ENCODE measurements around the gene SDK1.

Gene SDK1

DNA sequence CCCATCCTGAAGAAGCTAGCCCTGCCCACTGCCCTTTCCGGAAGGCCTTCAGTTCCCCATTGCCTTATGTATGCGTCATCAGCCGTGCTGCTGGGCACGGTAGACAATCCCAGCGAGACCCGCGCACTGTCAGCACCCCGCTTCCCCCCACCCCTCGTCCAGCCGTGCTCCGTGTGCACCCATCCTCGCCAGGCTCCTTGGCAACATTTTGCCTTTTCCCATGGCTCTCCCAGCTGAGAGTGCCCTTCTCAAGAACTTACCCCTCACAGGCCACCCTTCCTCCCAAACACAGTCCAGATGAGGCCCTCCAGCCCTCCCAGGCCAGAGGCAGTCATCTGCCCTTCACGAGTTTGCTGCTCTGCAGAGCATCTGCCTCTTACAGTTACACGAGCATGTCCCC lies 747.3 kb downstream of the SDK1 start:
- no peak for DNase-seq (ENCODE audit: low read depth)

DNA sequence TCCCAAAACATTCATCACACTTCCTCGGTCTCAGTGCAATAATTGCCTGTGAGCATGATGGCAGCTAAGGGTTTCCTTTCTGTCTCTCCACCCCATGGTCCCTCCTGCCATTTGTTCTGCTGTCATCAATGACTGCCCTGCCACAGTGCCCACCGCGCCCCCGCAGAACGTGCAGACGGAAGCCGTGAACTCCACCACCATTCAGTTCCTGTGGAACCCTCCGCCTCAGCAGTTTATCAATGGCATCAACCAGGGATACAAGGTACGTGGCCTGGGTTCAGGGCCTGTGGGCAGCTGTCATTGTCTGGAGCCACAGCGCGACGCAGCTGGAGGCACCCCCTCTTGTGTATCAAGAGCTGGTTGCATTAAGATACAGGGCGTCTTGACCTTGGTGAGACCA lies 748.1 kb downstream of the SDK1 start:
- DNase-seq (ENCODE audit: low read depth): no peak

DNA sequence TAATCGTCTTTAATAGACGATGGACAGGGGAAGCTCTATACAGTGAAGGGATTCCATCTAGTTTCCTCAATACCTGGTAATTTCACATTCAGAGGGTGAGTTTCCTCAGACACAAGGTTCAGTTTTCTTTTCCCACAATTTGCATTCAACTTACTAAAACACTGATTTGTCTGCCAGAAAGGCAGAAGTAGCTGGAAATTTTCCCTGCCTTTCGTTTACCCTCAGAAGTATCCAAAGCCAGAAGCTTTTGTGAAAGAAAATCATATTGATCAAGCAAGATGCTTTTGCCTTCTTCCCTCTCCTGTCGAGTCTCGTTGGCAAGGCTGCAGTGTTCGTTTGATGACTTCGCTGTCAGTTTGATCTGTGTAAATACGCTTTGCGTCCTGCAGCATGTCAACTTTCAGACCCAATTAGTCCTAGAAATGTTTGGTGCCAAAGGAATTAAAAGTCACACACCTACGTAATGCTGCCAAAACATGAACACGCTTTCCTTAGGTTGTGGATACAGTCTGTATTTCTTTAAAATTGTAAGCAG lies 749.1 kb downstream of the SDK1 start:
- no peak for DNase-seq (ENCODE audit: low read depth)

DNA sequence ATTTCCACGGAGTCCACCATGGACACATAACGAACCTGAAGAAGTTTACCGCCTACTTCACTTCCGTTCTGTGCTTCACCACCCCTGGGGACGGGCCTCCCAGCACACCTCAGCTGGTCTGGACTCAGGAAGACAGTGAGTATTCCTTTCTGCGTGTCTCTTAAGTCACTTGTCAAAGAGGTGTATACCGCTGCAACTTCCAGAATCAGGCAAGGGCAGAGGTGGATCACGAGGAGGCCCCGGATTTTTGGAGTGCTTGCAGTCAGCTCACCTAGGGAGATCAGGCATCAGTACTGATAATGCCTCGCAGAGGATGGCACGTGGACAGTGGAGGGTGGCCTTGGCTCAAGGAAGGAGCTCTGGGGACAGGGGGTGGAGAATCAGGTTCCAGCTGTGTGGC lies 750.6 kb downstream of the SDK1 start:
- DNase-seq (ENCODE audit: low read depth): no peak

DNA sequence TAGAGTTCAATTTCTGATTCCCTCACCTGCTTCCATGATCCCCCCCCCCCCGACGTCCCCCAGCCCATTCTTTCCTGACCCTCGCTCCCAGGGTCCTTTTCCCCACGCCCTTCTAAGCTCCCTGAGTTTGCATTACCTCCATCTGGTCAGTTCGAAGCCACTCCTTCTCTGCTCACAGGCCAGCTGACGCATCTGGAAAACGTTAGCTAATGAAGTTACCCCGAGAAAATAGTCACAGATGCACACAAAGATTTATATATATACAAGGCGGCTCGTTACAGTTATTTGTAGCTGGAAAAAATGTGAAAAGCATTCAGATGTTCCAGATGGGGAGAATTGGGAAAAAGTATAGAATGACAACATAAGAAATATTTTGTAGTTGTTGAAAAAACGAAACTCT lies 751.1 kb downstream of the SDK1 start:
- DNase-seq (ENCODE audit: low read depth): no peak

DNA sequence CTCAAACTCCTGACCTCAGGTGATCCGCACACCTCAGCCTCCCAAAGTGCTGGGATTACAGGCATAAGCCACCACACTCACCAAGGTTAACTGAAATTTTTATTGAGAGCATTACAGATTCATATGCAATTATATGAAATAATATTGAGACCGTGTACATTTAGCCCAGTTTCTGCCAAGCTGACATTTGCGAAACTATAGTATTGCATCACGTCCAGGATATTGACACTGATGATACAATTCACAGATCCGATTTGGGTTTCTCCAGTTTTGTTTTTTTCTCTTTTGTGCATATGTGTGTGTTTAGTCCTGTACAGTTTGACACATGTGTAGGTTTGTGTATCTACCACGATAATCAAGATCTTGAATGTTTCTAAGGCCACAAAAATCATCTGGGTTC lies 753.1 kb downstream of the SDK1 start:
- DNase-seq (ENCODE audit: low read depth): no peak

DNA sequence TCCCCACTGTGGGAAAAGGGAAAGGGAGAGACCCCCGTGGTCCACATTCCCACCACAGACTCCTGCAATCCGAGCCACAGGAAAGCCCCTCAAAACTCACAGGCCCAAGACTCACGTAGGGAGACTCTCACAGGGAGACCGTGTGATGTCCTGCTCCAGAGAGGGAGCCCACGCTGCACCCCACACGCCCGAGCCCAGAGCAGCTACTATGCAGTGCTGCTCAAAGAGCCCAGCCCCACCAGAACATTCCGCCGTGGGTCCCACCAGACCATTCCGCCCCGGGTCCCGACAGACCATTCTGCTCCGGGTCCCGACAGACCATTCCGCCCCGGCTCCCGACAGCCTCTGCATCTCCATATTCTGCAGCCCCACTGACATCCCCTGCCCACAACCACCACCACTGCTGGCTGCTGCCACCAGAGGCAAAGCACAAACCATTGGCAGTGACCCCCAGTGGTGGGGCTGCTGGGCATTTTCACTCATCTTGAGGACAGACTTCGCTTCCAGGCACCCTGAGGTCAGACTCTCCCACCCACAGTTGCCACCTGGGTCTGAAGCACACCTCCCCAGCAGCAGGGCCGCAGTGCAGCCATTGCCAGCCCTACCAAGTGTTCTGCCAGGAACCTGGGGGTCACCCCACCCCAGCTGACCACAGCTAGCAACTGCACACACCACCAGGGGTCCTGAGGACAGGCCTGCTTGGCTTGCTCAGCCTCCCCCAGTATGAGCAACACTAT lies 755.7 kb downstream of the SDK1 start:
- DNase-seq (ENCODE audit: low read depth): no peak

DNA sequence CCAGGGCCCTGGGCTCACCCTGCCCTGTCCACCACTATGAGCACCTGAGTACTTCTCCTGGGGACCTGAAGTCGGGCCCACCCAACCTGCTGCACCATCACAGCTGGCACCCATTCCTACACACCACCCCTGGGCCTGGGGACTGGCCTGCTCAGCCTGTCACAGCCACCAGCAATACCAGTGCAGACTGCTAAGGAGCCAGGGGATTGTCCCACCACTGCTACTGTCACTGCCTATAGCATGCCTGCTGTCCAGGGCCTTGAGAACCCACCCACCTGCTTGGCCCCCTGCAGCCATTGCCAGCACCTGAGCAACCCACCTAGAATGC lies 756.2 kb downstream of the SDK1 start:
- no peak for DNase-seq (ENCODE audit: low read depth)

DNA sequence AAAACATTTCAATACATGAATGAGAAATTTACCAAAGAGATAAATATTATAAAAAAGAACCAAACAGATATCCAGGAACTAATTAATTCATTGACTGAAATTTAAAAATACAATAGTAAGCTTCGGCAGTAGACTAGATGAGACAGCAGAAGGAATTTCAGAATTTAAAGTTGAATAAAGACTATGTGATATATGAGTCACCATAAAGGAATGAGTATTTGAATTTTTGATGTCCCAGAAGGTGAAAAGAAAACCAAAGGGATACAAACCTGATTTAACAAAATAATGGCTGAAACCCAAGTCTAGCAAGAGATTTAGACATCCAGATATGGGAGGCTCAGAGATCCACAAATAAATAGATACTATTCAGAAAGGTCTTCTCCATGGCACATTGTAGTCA lies 757.1 kb downstream of the SDK1 start:
- no peak for DNase-seq (ENCODE audit: low read depth)

DNA sequence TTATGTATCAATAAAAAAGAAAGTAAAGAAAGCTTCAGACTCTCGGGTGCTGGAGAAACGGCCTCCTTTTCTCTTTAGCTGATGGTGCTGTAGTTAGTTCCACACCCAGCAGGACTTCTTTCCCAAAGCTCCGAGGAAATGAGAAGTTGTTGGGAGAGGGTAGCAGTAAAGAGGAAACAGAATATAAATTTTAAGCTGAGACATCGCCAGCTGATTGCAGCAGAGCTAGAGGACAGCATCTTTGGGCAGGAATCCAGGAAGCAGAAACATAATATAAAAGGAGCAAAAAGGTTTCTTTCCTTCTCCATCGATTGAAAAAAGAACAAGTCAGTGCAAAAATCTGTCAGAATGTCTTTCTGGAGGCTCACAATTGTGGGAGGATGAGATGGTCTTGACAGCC lies 764.1 kb downstream of the SDK1 start:
- DNase-seq (ENCODE audit: low read depth): no peak

DNA sequence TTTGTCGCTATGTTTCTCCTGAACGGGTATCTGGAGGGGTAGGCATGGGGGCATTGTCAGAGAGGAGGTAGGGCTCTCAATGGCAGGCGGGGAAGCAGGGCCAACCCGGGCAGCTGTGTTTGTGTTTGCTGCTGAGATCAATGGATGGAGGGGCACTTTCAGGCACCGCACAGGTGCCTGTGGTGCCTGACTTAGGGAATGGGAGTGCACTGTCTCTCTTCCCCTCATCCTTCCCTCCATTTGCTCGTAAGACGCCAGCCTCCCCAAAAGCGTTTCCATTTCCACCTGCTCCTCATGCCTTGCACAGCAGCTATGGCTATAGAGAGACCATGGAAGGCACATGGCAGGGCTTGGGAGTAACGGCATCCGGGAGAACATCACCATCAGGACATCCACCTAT lies 765.2 kb downstream of the SDK1 start:
- DNase-seq (ENCODE audit: low read depth): no peak

DNA sequence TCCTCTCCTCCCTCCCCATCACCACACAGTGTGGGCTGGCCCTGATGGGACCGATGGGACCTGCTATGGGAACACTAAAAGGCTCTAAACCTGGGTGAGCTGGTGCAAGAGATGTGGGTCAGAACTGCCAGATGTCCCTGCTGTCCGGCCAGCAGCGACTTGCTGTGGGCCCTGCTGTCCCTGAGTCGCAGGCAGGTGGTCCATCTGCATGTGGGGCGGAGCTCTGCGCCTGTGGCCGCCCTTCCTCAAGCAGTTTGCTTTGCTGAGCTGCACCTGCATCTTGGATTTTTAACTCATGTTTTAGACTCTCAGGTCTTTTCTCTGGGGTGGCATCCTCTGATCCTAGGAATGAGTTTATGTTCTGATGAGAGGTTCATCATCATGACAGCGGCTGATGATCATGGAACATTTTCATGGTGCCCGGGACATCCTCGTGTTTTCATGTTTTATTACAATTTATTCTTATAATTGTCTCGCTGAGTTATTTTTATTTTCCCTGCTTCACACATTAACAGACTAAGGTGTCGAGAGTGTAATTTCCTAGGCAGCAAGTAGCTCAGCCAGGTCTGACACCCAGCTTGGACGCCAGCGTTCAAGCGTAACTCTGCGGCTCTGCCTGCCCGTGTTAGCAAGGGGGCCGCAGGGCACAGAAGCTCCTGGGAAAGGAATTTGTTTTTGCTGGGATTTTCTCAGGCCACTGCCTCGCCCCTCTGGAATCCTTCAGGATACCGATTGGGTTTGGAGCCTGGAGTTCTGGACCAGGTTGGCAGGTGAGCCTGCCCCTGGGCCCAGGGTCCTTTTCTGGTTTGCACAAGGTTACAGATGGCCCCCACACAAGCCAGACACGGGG lies 765.8 kb downstream of the SDK1 start:
- DNase-seq (ENCODE audit: low read depth): no peak

DNA sequence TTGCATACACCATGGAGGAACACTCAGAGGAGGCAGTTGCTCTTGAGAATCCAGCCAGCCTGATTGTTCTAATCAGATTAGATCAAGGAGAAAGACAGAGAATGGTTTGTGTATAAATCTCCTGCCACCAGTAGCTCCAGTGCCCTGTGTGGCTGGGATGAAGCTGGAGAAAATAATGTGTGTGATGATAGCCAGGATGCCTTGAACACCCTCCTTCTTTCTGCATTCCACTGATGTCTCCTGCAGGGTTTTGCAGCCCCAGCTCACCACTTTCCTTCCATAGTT lies 766.4 kb downstream of the SDK1 start:
- DNase-seq (ENCODE audit: low read depth): no peak

DNA sequence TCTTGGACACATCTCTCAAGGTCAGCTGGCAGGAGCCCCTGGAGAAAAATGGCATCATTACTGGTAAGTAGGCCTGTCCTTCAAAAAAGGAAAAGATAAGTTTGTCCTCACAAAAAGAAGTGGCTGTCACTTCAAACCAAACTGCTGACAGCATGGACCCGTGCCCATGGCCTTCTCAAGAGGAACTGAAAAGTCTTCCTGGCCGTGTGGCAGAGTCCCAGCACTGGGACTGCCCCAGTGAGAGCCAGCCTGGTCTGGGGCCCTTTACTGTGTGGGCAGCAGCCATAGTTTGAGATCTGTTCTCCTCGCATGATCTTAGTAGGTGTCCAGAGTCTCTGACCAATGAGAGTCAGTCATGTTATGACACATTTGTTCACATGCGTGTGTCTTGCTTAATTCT lies 766.8 kb downstream of the SDK1 start:
- DNase-seq (ENCODE audit: low read depth): no peak

DNA sequence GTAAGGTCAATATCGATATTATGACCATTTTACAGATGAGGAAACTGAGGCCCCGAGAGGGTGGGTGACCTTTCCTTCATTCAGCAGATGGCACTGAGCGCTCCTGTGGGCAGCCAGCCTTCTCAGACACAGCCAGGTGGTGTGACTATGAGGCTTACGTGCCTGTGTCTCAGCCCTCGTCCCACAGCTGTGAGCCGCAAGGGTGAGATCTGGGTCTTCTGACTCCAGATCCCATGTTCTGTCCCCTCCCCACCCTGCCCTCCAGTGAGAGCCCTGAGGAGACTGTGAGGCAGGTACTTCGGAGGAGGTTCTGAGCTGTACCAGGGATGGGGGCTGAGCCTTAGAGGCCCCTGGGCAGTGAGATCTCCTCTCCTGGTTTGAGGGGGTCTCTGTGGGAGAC lies 767.2 kb downstream of the SDK1 start:
- no peak for DNase-seq (ENCODE audit: low read depth)

DNA sequence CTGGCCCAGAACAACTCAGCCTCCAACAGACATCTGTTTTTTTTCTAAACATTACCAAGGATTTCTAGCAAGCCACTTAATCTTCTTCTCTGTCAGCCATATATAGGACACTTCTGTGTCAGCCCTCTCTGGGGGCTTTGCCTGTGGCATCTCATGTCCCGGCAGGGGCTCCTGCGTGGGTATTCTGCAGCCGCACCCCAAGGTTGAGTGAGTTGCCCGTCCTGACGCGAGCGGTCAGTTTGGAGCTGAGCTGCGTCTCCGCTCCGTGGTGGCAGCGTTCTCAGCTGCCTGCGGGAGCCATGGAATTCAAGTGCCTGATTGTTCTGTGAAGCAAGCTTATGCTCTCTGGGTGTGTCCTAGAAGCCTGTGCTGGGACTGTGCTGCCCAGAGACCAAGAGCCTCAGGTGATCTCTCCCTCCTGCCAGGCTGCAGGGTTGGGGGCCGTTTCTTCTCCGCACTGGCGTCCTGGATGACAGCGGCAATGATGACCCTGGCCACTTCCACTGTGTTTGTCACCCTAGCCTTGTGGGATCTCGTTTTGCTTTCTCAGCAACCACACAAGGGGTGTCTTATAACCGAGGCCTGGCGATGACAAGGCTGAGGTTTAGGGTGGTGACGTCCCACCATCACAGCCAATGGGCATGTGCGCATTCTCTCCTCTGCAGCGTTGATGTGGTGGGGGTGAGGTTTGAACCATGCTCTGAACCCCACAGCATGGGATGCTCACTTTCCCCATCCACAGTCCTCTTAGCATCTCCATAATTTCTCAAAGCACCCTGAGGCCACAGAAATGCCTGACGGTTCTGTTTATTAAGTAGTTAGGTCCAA lies 768.4 kb downstream of the SDK1 start:
- no peak for DNase-seq (ENCODE audit: low read depth)

DNA sequence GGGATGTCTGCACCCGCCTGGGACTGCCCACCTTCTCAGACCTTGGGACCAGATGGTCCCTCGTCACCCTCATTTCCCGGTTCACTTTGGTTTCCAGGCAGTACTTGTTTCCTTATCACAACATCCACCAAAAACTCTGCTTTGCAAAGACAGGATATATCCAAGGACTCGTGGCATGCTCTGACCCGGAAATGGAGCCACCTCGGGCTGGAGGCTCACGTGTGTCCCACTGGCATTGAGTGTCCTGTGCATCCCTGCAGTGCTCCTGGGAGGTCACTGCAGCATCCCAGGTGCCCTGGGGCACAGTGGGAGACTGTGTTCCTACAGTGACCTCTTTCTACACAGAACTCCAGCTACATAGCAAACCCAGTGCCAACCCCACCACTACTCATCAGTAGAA lies 769.2 kb downstream of the SDK1 start:
- DNase-seq (ENCODE audit: low read depth): no peak

DNA sequence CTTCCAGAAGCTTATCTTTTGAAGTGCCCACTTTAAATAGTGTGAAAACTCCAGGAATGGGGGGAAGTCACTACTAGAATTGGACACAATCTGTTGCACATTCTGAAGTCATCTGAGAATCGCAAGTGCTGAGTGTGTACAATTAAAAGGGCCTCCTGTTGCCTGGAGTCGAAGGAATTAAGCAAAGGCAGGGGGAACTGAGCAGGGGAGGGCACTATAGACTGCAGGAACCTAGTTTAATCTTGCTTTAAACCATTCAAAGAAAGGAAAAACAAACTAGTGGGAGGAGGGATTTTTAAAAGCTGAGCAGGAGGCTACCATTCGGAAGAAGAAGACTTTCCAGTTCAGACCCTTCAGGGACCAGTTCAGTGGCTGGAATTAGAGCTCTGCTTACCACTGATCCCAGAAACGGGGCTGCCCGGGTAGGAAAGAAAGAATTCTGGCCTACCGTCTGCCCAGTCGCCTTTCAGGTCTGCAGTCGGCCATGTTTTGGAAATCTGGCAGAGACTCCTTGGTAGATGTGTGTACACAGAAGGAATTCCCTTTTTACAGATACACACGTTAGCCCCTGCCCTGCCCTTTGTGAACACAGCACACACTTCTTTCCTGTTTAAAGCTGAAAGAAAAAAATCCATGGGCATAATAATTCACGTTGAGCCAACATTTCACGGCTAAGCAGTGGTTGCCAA lies 770.5 kb downstream of the SDK1 start:
- DNase-seq (ENCODE audit: low read depth): no peak

DNA sequence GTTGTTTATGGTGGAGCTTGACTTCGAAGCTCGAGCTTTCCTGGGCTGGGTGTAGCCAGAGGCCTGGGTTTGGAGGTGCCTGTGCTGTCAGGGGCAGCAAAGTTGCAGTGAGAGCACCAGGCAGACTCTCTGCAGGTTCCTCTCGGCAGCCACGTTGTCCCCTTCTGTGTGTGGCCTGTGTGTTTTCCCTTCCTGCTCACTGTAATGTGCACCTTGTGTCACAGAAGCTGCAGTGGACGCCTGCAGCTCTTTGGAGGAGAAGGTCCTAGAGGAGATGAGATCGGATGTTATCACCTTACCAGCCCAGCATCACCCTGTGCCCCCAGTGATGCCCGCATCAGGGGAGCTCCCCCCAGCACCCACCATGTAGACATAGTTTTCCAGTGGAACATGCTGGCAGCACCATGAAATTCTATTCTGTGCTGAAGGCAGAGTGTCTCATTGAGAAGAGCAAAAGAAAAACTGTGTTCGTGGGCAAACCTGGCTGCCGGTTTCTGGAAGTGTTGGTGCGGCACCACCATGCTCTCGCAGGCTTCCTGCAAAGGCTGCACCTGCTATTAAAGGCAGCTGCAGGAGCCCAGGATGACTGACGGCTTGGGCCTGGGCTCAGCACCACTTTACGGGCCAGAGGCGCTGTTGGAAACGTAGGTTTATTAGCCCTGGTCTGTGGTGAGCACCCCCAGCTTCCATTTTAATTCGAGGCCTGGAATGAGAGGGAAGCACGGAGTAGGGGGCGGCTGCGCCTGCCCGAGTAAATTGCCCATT lies 771.3 kb downstream of the SDK1 start:
- no peak for DNase-seq (ENCODE audit: low read depth)

DNA sequence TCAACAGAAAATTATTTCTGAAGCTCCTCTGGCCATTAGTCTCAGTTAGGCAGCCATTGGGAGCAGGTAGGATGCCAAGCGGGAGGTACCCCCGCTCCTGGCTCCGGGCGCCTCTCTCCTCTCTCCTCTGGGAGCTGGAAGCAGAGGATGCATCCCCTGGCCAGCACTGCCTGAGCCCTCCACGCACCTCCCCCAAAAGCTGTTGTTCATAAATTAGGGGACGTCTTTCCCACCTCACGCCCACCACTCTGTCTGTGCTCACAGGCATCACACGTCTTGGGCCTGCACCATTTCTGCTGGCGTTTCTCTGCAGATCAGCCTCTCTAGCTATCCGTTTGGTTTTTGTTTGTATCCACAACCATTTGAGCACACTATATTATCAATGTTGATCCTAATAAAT lies 772.0 kb downstream of the SDK1 start:
- DNase-seq (ENCODE audit: low read depth): no peak

DNA sequence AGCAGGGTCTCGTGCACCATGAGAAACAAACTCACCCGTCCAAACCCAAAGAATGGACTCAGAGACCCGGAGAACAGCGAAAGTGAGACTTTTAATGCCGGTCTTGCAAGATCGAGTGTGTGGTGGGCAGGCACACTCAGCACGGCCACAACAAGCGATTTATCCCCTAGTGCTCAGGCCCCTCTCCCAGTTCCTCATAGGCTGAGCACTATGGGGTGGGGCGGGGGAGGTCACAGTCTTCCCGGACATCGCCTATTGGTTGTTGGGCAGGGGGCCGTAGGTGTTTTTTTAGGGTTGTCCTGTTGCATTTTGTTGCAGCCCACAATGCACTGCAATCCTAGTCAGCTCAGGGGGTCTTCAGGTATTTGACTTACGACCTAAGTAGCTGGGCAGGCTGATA lies 772.7 kb downstream of the SDK1 start:
- DNase-seq (ENCODE audit: low read depth): no peak

DNA sequence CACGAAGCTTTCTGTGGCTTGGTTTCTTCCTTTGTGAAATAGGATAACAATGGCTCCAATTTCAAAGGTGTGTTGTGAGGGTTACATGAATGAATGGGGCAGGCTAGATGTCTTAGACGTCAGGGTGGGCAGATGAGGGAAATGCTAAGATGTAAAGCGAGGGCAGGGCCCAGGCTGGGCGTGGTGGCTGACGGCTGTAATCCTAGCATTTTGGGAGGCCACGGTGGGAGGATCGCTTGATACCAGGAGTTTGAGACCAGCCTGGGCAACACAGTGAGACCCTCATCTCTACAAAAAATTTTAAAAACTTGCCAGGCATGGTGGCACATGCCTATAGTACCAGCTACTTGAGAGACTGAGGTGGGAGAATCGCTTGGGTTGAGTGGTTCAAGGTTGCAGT lies 773.4 kb downstream of the SDK1 start:
- DNase-seq (ENCODE audit: low read depth): no peak
